GM18519 (cell line): ENCODE data around the gene LRRFIP1.
"Not testable (repeated sequence)": the region's sequence is repeated elsewhere in the genome, so short reads cannot be mapped to it uniquely, and the experiment has no call there.

Experiments used
- ATAC-seq: cut with Tn5 transposase; IDR thresholded peaks from one replicate; pipeline ENCODE4 v1.9.1; 2021; ENCODE audit warnings: mild to moderate bottlenecking, moderate library complexity; ENCODE audit not compliant: unreplicated experiment, low FRiP score

The LRRFIP1 gene

GRCh38 chr2:237738255-237738654 is 110.9 kb downstream of the LRRFIP1 start:
- no peak for ATAC-seq

GRCh38 chr2:237739101-237739500 is 111.7 kb downstream of the LRRFIP1 start:
- no peak for ATAC-seq

- no peak for ATAC-seq
These were observed 114.8 kb downstream of the LRRFIP1 start for GRCh38 chr2:237742191-237742590.

- ATAC-seq: no peak
These were observed 115.2 kb downstream of the LRRFIP1 start for GRCh38 chr2:237742614-237743013.

GRCh38 chr2:237743024-237743423 is 115.6 kb downstream of the LRRFIP1 start:
- ATAC-seq: no peak

- no peak for ATAC-seq
These were observed 116.3 kb downstream of the LRRFIP1 start for GRCh38 chr2:237743561-237744269.

- ATAC-seq: no peak
These were observed 116.9 kb downstream of the LRRFIP1 start for GRCh38 chr2:237744270-237744612.

GRCh38 chr2:237744613-237745249 is 117.3 kb downstream of the LRRFIP1 start:
- no peak for ATAC-seq

GRCh38 chr2:237745250-237745613 is 117.8 kb downstream of the LRRFIP1 start:
- ATAC-seq: no peak

GRCh38 chr2:237746302-237747080 is 119.1 kb downstream of the LRRFIP1 start:
- ATAC-seq: no peak

- no peak for ATAC-seq
These were observed 119.8 kb downstream of the LRRFIP1 start for GRCh38 chr2:237747189-237747588.

- no peak for ATAC-seq
These were observed 121.6 kb downstream of the LRRFIP1 start for GRCh38 chr2:237749002-237749401.

GRCh38 chr2:237749961-237750360 is 122.6 kb downstream of the LRRFIP1 start:
- no peak for ATAC-seq

GRCh38 chr2:237750441-237750840 is 123.1 kb downstream of the LRRFIP1 start:
- not testable (repeated sequence) for ATAC-seq

GRCh38 chr2:237752761-237753165 is 125.4 kb downstream of the LRRFIP1 start:
- ATAC-seq: peak; percentile 92

GRCh38 chr2:237754182-237754581 is 126.8 kb downstream of the LRRFIP1 start:
- ATAC-seq: no peak

- no peak for ATAC-seq
These were observed 127.3 kb downstream of the LRRFIP1 start for GRCh38 chr2:237754626-237755248.

- ATAC-seq: no peak
These were observed 130.2 kb downstream of the LRRFIP1 start for GRCh38 chr2:237757616-237758015.

GRCh38 chr2:237758185-237758584 is 130.8 kb downstream of the LRRFIP1 start:
- no peak for ATAC-seq

- ATAC-seq: no peak
These were observed 131.8 kb downstream of the LRRFIP1 start for GRCh38 chr2:237759176-237759575.
